Effector memory CD8-positive, alpha-beta T cell (primary cell): ENCODE measurements around the gene PANX1.

ENCODE experiments used
- ATAC-seq: fragments of 150-1000 bp; cut with Tn5 transposase; replicated peaks from 2 replicates; pipeline ENCODE4 v1.10.0; 2021; ENCODE audit warnings: mild to moderate bottlenecking, moderate library complexity
- DNase-seq, 3 experiments: peaks; one replicate each; pipeline ENCODE4 v3.0.0; 2021
- H3K27ac Mint-ChIP-seq, 2 donors: one replicate each; pipeline ENCODE4 v1.8.0; 2022; ENCODE audit warnings: mild to moderate bottlenecking in 2 of 2, mixed read lengths in 2 of 2, moderate library complexity in 2 of 2
- H3K27me3 Mint-ChIP-seq, 2 donors: one replicate each; pipeline ENCODE4 v1.8.0; 2022; ENCODE audit warnings: mixed read lengths in 2 of 2
- H3K36me3 Mint-ChIP-seq: one replicate; pipeline ENCODE4 v1.8.0; 2022; ENCODE audit warnings: mild to moderate bottlenecking, moderate library complexity, mixed read lengths; ENCODE audit not compliant: insufficient read depth
- H3K4me1 Mint-ChIP-seq, 2 donors: one replicate each; pipeline ENCODE4 v1.8.0; 2022; ENCODE audit warnings: low read depth in 2 of 2, mixed read lengths in 2 of 2
- H3K4me3 Mint-ChIP-seq, 2 donors: one replicate each; pipeline ENCODE4 v1.8.0; 2022; ENCODE audit warnings: mild to moderate bottlenecking in 2 of 2, mixed read lengths in 2 of 2, moderate library complexity in 2 of 2
- H3K9me3 Mint-ChIP-seq, 2 donors: one replicate each; pipeline ENCODE4 v1.8.0; 2022; ENCODE audit warnings: mixed read lengths in 2 of 2

Gene PANX1

GRCh38 chr11:94185416-94186084 lies 56.9 kb downstream of the PANX1 start:
- DNase-seq: no peak
- ATAC-seq: no peak
- H3K27ac Mint-ChIP-seq: no peak overlapping the region
- no peaks in the 10 kb centered on the region for H3K27me3 Mint-ChIP-seq
- no peak overlapping the region for H3K4me3 Mint-ChIP-seq
- no peaks in the 10 kb centered on the region for H3K9me3 Mint-ChIP-seq
- H3K4me1 Mint-ChIP-seq: no peaks in the 10 kb centered on the region
- H3K36me3 Mint-ChIP-seq: peaks cover 11% of the 10 kb centered on the region

- Mint-ChIP-seq H3K4me1 (no peaks in the 10 kb centered on the region), H3K36me3 (peaks cover 4% of the 10 kb centered on the region), H3K27me3 (no peaks in the 10 kb centered on the region), H3K9me3 (no peaks in the 10 kb centered on the region), H3K27ac (no peak overlapping the region), H3K4me3 (no peak overlapping the region)
- ATAC-seq: no peak
- DNase-seq: no peak
These were observed 57.9 kb downstream of the PANX1 start for GRCh38 chr11:94186342-94187203.

GRCh38 chr11:94193288-94193687 lies 64.6 kb downstream of the PANX1 start:
- H3K27me3 Mint-ChIP-seq: no peaks in the 10 kb centered on the region
- DNase-seq (no peak), ATAC-seq (no peak)
- no peak overlapping the region for H3K4me3 Mint-ChIP-seq
- no peaks in the 10 kb centered on the region for H3K4me1 Mint-ChIP-seq
- no peak overlapping the region for H3K27ac Mint-ChIP-seq
- no peaks in the 10 kb centered on the region for H3K9me3 Mint-ChIP-seq
- no peaks in the 10 kb centered on the region for H3K36me3 Mint-ChIP-seq

- H3K4me1 Mint-ChIP-seq: no peaks in the 10 kb centered on the region
- no peak overlapping the region for H3K4me3 Mint-ChIP-seq
- no peaks in the 10 kb centered on the region for H3K27me3 Mint-ChIP-seq
- H3K27ac Mint-ChIP-seq: no peak overlapping the region
- no peaks in the 10 kb centered on the region for H3K36me3 Mint-ChIP-seq
- H3K9me3 Mint-ChIP-seq: no peaks in the 10 kb centered on the region
- no peak for ATAC-seq
- DNase-seq: no peak
These were observed 66.1 kb downstream of the PANX1 start for GRCh38 chr11:94194712-94195111.

- no peak for ATAC-seq
- no peak for DNase-seq
- Mint-ChIP-seq H3K27ac (no peak overlapping the region), H3K27me3 (no peaks in the 10 kb centered on the region), H3K4me1 (no peaks in the 10 kb centered on the region), H3K36me3 (no peaks in the 10 kb centered on the region), H3K4me3 (no peak overlapping the region), H3K9me3 (no peaks in the 10 kb centered on the region)
These were observed 67.7 kb downstream of the PANX1 start for GRCh38 chr11:94196363-94196762.

- H3K9me3 Mint-ChIP-seq: no peaks in the 10 kb centered on the region
- no peak for ATAC-seq
- no peak overlapping the region for H3K27ac Mint-ChIP-seq
- no peaks in the 10 kb centered on the region for H3K4me1 Mint-ChIP-seq
- no peak overlapping the region for H3K4me3 Mint-ChIP-seq
- no peak for DNase-seq
- no peaks in the 10 kb centered on the region for H3K36me3 Mint-ChIP-seq
- peaks cover 7% of the 10 kb centered on the region in 2 donors for H3K27me3 Mint-ChIP-seq
These were observed 70.1 kb downstream of the PANX1 start for GRCh38 chr11:94198718-94199117.

- Mint-ChIP-seq H3K9me3 (no peaks in the 10 kb centered on the region), H3K27me3 (peaks cover 7 to 10% of the 10 kb centered on the region in 2 donors), H3K27ac (no peak overlapping the region), H3K4me1 (no peaks in the 10 kb centered on the region), H3K4me3 (no peak overlapping the region), H3K36me3 (no peaks in the 10 kb centered on the region)
- DNase-seq (no peak), ATAC-seq (no peak)
These were observed 70.8 kb downstream of the PANX1 start for GRCh38 chr11:94199136-94200130.

GRCh38 chr11:94201004-94201465 lies 72.4 kb downstream of the PANX1 start:
- ATAC-seq (no peak), DNase-seq (no peak)
- Mint-ChIP-seq H3K27me3 (peaks cover 7 to 10% of the 10 kb centered on the region in 2 donors), H3K27ac (no peak overlapping the region), H3K4me1 (no peaks in the 10 kb centered on the region), H3K4me3 (no peak overlapping the region), H3K9me3 (no peaks in the 10 kb centered on the region), H3K36me3 (no peaks in the 10 kb centered on the region)

GRCh38 chr11:94203070-94203469 lies 74.4 kb downstream of the PANX1 start:
- ATAC-seq (no peak), DNase-seq (no peak)
- Mint-ChIP-seq H3K4me3 (no peak overlapping the region), H3K9me3 (no peaks in the 10 kb centered on the region), H3K4me1 (no peaks in the 10 kb centered on the region), H3K27ac (no peak overlapping the region), H3K36me3 (no peaks in the 10 kb centered on the region), H3K27me3 (peaks cover 7 to 10% of the 10 kb centered on the region in 2 donors)

GRCh38 chr11:94211261-94211830 lies 82.7 kb downstream of the PANX1 start:
- DNase-seq (no peak), ATAC-seq (no peak)
- H3K36me3 Mint-ChIP-seq: no peaks in the 10 kb centered on the region
- H3K9me3 Mint-ChIP-seq: no peaks in the 10 kb centered on the region
- no peaks in the 10 kb centered on the region for H3K4me1 Mint-ChIP-seq
- H3K27ac Mint-ChIP-seq: no peak overlapping the region
- no peak overlapping the region for H3K4me3 Mint-ChIP-seq
- no peaks in the 10 kb centered on the region for H3K27me3 Mint-ChIP-seq

GRCh38 chr11:94212898-94213297 lies 84.3 kb downstream of the PANX1 start:
- Mint-ChIP-seq H3K4me3 (no peak overlapping the region), H3K27me3 (no peaks in the 10 kb centered on the region), H3K27ac (no peak overlapping the region), H3K36me3 (no peaks in the 10 kb centered on the region), H3K4me1 (no peaks in the 10 kb centered on the region), H3K9me3 (no peaks in the 10 kb centered on the region)
- DNase-seq (no peak), ATAC-seq (no peak)

- DNase-seq (no peak), ATAC-seq (no peak)
- H3K36me3 Mint-ChIP-seq: no peaks in the 10 kb centered on the region
- H3K27me3 Mint-ChIP-seq: no peaks in the 10 kb centered on the region
- peaks cover 8 to 12% of the 10 kb centered on the region in 2 donors for H3K9me3 Mint-ChIP-seq
- H3K27ac Mint-ChIP-seq: no peak overlapping the region
- H3K4me1 Mint-ChIP-seq: no peaks in the 10 kb centered on the region
- H3K4me3 Mint-ChIP-seq: no peak overlapping the region
These were observed 89.1 kb downstream of the PANX1 start for GRCh38 chr11:94217705-94218104.

GRCh38 chr11:94218372-94218771 lies 89.7 kb downstream of the PANX1 start:
- ATAC-seq (no peak), DNase-seq (no peak)
- H3K27me3 Mint-ChIP-seq: no peaks in the 10 kb centered on the region
- H3K9me3 Mint-ChIP-seq: peaks cover 8 to 12% of the 10 kb centered on the region in 2 donors
- no peak overlapping the region for H3K27ac Mint-ChIP-seq
- no peaks in the 10 kb centered on the region for H3K36me3 Mint-ChIP-seq
- no peaks in the 10 kb centered on the region for H3K4me1 Mint-ChIP-seq
- no peak overlapping the region for H3K4me3 Mint-ChIP-seq
